ENCODE data around the gene SDS. TPM values are rescaled to one million over a fixed set of nuclear protein-coding genes. Genes with fewer than 3 reads are reported as not detected.

SDS gene, protein sequence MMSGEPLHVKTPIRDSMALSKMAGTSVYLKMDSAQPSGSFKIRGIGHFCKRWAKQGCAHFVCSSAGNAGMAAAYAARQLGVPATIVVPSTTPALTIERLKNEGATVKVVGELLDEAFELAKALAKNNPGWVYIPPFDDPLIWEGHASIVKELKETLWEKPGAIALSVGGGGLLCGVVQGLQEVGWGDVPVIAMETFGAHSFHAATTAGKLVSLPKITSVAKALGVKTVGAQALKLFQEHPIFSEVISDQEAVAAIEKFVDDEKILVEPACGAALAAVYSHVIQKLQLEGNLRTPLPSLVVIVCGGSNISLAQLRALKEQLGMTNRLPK
- total RNA-seq = not detected
- polyA plus RNA-seq = not detected
- total RNA-seq = 0 reads per million in 6 experiments

DNA sequence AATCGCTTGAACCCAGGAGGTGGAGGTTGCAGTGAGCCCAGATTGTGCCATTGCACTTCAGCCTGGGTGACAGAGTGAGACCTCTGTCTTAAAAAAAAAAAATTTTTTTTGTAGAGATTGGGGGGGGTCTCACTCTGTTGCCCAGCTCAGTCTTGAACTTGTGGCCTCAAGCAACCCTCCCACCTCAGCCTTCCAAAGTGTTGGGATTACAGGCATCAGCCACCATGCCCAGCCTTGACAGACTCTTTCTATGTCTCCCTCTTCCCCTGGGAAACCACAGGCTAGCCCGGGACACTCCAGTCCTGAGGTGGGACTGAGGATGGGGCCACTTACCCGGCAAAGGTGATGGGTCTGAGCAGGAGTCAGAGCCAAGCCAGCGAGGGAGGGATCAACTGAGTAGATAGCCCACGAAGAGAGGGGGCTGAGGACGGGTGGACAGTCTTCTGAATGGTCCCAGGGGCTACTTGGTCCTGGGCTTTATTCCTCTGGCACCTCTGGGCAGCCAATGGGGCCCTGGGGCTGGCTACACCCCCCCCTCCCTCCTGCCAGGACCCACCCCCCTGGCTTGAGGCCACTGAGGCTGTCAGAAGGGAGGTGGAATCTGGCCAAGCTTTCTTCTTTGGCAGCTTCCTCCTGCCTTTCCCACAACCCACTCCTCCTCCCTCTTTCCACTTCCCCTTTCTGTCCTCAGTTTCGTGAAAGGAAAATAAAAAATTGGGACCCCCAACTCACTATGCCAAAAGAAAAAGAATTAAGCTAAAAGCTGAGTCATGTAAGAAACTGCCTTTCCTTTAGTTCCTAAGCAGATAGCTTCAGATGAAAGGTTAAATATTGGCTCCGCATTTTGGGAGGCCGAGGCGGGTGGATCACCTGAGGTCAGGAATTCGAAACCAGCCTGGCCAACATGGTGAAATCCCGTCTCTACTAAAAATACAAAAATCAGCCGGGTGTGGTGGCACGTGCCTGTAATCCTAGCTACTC, at the start of gene SDS:
Gene SDS (minus strand): TSS at position 453 of the 981 bp plus-strand sequence. CDS start 4,179 bp downstream, outside the sequence.
- H3K4me3 Mint-ChIP-seq = peak within 1 kb of the TSS in 1 of 10 donors; percentile 43
- POLR2A ChIA-PET = no interaction called here
- no peaks in the 10 kb centered on the region for H3K36me3 Mint-ChIP-seq
- peaks cover 0 to 3% (median 0%) of the 10 kb centered on the region in 4 donors for H3K4me1 Mint-ChIP-seq
- peak within 1 kb of the TSS in 1 of 10 donors; percentile 37 for H3K27ac Mint-ChIP-seq
- DNase-seq (no peak), ATAC-seq (no peak)
- H3K9me3 Mint-ChIP-seq = no peaks in the 10 kb centered on the region
- peaks cover 0 to 25% (median 6%) of the 10 kb centered on the region in 5 donors for H3K27me3 Mint-ChIP-seq

- H3K4me3 Mint-ChIP-seq = no peak overlapping the region
- no peaks in the 10 kb centered on the region for H3K4me1 Mint-ChIP-seq
- H3K27ac Mint-ChIP-seq = no peak overlapping the region
- H3K36me3 Mint-ChIP-seq = no peaks in the 10 kb centered on the region
- POLR2A ChIA-PET = no interaction called here
- no peaks in the 10 kb centered on the region for H3K9me3 Mint-ChIP-seq
- peaks cover 12 to 34% (median 21%) of the 10 kb centered on the region in 5 donors for H3K27me3 Mint-ChIP-seq
- no peak for ATAC-seq
- DNase-seq = no peak
Measured at GRCh38 chr12:113453330-113453729, 49.6 kb upstream of the SDS start.

GRCh38 chr12:113452458-113452857, 48.8 kb upstream of the SDS start:
- Mint-ChIP-seq H3K4me1 (no peaks in the 10 kb centered on the region), H3K4me3 (no peak overlapping the region)

DNA sequence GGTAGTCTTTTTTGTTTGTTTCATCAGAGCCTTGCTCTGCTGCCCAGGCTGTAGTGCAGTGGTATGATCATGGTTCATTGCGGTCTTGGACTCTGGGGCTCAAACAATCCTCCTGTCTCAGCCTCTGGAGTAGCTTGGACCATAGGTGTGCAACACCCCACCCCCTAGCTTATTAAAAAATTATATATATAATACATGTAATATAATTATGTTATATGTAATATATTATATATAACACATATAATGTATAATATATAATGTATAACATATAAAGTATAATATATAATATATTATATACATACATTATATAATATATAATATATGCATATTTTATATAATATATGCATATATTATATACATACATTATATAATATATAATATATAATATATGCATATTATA, 46.2 kb upstream of the SDS start:
- POLR2A ChIA-PET = no interaction called here
- H3K27ac Mint-ChIP-seq = no peak overlapping the region
- ATAC-seq (no peak), DNase-seq (no peak)
- H3K27me3 Mint-ChIP-seq = peaks cover 12 to 44% (median 29%) of the 10 kb centered on the region in 5 donors
- peaks cover 0 to 4% (median 0%) of the 10 kb centered on the region in 4 donors for H3K4me1 Mint-ChIP-seq
- no peak overlapping the region for H3K4me3 Mint-ChIP-seq
- H3K9me3 Mint-ChIP-seq = peaks cover 0 to 15% (median 2%) of the 10 kb centered on the region in 9 donors
- peaks cover 0 to 8% (median 0%) of the 10 kb centered on the region in 3 donors for H3K36me3 Mint-ChIP-seq

More at GRCh38 chr12:113452458-113452857, 48.8 kb upstream of the SDS start:
- H3K27ac Mint-ChIP-seq = no peak overlapping the region
- no peaks in the 10 kb centered on the region for H3K9me3 Mint-ChIP-seq
- H3K27me3 Mint-ChIP-seq = peaks cover 12 to 34% (median 22%) of the 10 kb centered on the region in 5 donors
- ATAC-seq (no peak), DNase-seq (no peak)
- no peaks in the 10 kb centered on the region for H3K36me3 Mint-ChIP-seq
- POLR2A ChIA-PET = no interaction called here

DNA sequence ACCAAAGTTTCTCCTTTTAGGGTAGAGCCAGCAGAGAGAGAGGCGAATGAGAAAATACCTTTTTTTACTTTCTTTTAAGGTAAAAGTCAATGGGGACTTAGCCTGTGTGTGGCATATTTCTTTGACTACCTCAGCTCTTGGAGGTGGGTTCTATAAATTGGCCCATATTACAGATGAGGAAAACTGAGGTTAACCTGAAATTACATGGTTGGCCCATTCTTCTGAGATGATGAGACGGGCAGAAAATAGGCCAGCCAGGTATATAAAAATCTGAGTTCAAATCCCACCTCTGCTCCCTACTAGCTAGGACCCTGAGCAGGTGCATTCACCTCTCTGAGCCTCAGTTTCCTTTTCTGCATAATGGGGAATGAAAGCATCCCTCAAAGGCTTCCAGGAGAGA, 45.6 kb upstream of the SDS start:
- Mint-ChIP-seq H3K27me3 (peaks cover 12 to 47% (median 30%) of the 10 kb centered on the region in 5 donors), H3K27ac (no peak overlapping the region), H3K4me3 (no peak overlapping the region), H3K9me3 (peaks cover 0 to 16% (median 2%) of the 10 kb centered on the region in 9 donors), H3K36me3 (peaks cover 0 to 8% (median 0%) of the 10 kb centered on the region in 3 donors), H3K4me1 (peaks cover 0 to 4% (median 0%) of the 10 kb centered on the region in 4 donors)
- ATAC-seq = no peak
- POLR2A ChIA-PET = no interaction called here
- no peak for DNase-seq

- peaks cover 0 to 16% (median 2%) of the 10 kb centered on the region in 9 donors for H3K9me3 Mint-ChIP-seq
- ATAC-seq = no peak
- no peak overlapping the region for H3K27ac Mint-ChIP-seq
- peaks cover 0 to 8% (median 0%) of the 10 kb centered on the region in 3 donors for H3K36me3 Mint-ChIP-seq
- no peak for DNase-seq
- peaks cover 10 to 47% (median 29%) of the 10 kb centered on the region in 5 donors for H3K27me3 Mint-ChIP-seq
- H3K4me1 Mint-ChIP-seq = peaks cover 0 to 4% (median 0%) of the 10 kb centered on the region in 4 donors
- H3K4me3 Mint-ChIP-seq = no peak overlapping the region
- POLR2A ChIA-PET = no interaction called here
Measured at GRCh38 chr12:113448873-113449272, 45.2 kb upstream of the SDS start.

DNA sequence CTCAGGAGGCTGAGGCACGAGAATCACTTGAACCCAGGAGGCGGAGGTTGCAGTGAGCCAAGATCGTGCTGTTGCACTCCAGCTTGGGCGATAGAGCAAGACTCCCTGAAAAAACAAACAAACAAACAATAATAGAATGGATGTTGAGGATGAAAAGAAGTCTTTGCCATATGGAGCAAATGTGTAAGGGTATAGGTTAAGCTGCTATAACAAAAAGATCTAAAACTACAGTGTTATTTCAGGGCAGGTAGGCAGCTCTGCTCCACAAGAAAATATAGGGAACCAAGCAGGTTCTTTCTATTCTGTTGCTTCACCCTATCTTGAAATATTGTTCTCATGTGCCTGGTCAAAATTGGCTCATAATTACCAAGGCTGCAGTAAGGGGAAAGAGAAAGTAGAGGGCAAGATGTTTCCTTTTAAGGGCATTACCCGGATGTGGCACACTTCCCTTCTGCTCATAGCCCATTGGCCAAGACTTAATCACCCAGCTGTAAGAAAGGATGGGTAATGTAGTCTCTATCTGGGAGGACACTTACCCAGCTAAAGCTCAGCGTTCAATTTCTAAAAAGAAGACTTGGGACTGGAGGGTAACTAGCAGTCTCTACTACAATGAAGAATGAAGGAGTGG, 42.0 kb upstream of the SDS start:
- Mint-ChIP-seq H3K4me1 (peaks cover 0 to 4% (median 0%) of the 10 kb centered on the region in 4 donors), H3K36me3 (peaks cover 0 to 8% (median 0%) of the 10 kb centered on the region in 3 donors), H3K27ac (no peak overlapping the region), H3K27me3 (peaks cover 13 to 57% (median 32%) of the 10 kb centered on the region in 5 donors), H3K9me3 (peaks cover 0 to 16% (median 2%) of the 10 kb centered on the region in 9 donors), H3K4me3 (no peak overlapping the region)
- POLR2A ChIA-PET = no interaction called here
- ATAC-seq = no peak
- no peak for DNase-seq

DNA sequence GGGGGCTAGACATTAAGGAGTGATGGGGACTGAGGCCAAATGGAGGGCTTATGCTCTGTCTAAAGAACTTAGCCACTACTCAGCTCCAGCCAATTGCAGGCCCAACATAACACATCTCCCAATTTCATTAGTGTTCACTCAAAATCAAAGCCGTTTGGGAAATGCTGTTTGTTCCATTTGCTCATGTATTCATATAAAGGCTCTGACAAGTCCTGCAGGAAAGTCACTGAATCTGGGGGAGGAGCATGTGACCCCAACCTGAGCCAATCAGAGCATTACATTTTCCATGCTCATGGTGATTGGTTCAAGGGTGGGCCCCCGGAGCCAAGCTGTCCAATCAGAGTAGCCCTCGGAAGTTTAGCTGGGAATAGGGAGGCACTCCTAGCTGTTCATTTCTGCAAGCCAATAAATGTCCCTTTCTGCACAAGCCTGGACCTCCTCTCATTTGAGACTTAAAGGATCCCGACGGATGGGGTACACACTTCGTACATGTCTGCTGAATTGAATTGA, 39.4 kb upstream of the SDS start:
- H3K9me3 Mint-ChIP-seq = peaks cover 0 to 16% (median 2%) of the 10 kb centered on the region in 9 donors
- H3K4me3 Mint-ChIP-seq = no peak overlapping the region
- POLR2A ChIA-PET = no interaction called here
- DNase-seq (no peak), ATAC-seq (no peak)
- H3K4me1 Mint-ChIP-seq = peaks cover 0 to 4% (median 0%) of the 10 kb centered on the region in 4 donors
- H3K36me3 Mint-ChIP-seq = peaks cover 0 to 8% (median 0%) of the 10 kb centered on the region in 3 donors
- peaks cover 16 to 59% (median 30%) of the 10 kb centered on the region in 5 donors for H3K27me3 Mint-ChIP-seq
- no peak overlapping the region for H3K27ac Mint-ChIP-seq

- peaks cover 0 to 14% (median 1%) of the 10 kb centered on the region in 9 donors for H3K9me3 Mint-ChIP-seq
- ATAC-seq = no peak
- H3K4me1 Mint-ChIP-seq = peaks cover 0 to 2% (median 0%) of the 10 kb centered on the region in 4 donors
- H3K4me3 Mint-ChIP-seq = no peak overlapping the region
- no peak overlapping the region for H3K27ac Mint-ChIP-seq
- DNase-seq = no peak
- POLR2A ChIA-PET = no interaction called here
- H3K36me3 Mint-ChIP-seq = peaks cover 0 to 7% (median 0%) of the 10 kb centered on the region in 3 donors
- H3K27me3 Mint-ChIP-seq = peaks cover 9 to 41% (median 16%) of the 10 kb centered on the region in 5 donors
Measured at GRCh38 chr12:113440947-113441782, 37.5 kb upstream of the SDS start.

DNA sequence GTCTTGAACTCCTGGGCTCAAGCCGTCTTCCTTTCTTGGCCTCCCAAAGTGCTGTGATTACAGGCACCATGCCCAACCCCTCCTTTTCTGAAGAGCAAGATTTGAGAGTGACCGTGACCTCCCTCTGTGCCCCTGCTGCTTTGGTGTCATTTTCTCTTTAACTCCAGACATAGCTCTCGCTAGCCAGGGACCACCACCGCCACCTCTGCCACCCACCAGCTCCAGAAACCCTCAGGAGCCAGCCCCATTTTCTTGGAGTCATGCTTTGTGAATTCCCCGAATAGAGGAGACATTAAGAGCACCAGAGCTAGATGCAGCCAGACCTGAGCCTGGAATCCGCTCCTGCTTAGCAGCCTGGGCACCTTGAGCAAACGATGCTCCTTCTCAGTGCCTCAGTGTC, 36.6 kb upstream of the SDS start:
- POLR2A ChIA-PET = no interaction called here
- no peaks in the 10 kb centered on the region for H3K4me1 Mint-ChIP-seq
- H3K27ac Mint-ChIP-seq = no peak overlapping the region
- H3K27me3 Mint-ChIP-seq = peaks cover 6 to 32% (median 8%) of the 10 kb centered on the region in 5 donors
- no peaks in the 10 kb centered on the region for H3K36me3 Mint-ChIP-seq
- H3K9me3 Mint-ChIP-seq = peaks cover 0 to 5% (median 0%) of the 10 kb centered on the region in 9 donors
- H3K4me3 Mint-ChIP-seq = no peak overlapping the region
- DNase-seq = no peak
- no peak for ATAC-seq

GRCh38 chr12:113439606-113440030, 35.9 kb upstream of the SDS start:
- Mint-ChIP-seq H3K27me3 (peaks cover under 1 to 26% (median 6%) of the 10 kb centered on the region in 5 donors), H3K4me1 (no peaks in the 10 kb centered on the region), H3K36me3 (no peaks in the 10 kb centered on the region), H3K4me3 (no peak overlapping the region), H3K27ac (no peak overlapping the region), H3K9me3 (no peaks in the 10 kb centered on the region)
- ATAC-seq (no peak), DNase-seq (no peak)
- POLR2A ChIA-PET = no interaction called here
